ENCODE measurements around the gene REPS2. TPM values are rescaled to one million over a fixed set of nuclear protein-coding genes. Genes with fewer than 3 reads are reported as not detected.

REPS2 gene
- total and polyA plus RNA-seq, 12 donors, result 0.78 to 15.5 (median 6.3) TPM

- Histone ChIP-seq H3K36me3 (no peaks in the 10 kb centered on the region), H3K9me3 (no peaks in the 10 kb centered on the region), H3K4me1 (no peaks in the 10 kb centered on the region), H3K4me3 (no peak overlapping the region), H3K27me3 (peaks cover 0 to 86% (median 0%) of the 10 kb centered on the region in 7 donors), H3K27ac (no peak overlapping the region)
- TF ChIP-seq, protein P1, sequence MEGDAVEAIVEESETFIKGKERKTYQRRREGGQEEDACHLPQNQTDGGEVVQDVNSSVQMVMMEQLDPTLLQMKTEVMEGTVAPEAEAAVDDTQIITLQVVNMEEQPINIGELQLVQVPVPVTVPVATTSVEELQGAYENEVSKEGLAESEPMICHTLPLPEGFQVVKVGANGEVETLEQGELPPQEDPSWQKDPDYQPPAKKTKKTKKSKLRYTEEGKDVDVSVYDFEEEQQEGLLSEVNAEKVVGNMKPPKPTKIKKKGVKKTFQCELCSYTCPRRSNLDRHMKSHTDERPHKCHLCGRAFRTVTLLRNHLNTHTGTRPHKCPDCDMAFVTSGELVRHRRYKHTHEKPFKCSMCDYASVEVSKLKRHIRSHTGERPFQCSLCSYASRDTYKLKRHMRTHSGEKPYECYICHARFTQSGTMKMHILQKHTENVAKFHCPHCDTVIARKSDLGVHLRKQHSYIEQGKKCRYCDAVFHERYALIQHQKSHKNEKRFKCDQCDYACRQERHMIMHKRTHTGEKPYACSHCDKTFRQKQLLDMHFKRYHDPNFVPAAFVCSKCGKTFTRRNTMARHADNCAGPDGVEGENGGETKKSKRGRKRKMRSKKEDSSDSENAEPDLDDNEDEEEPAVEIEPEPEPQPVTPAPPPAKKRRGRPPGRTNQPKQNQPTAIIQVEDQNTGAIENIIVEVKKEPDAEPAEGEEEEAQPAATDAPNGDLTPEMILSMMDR (IDR thresholded peaks at IDR 0.05), result no peak
- DNase-seq, result no peak
- intact Hi-C loops (cut with DNase I), result no loop called here
- no peak for ATAC-seq
- WGBS, 2 donors, result 41 to 42% methylated on average over 3 of the region's 3 CpGs
Observed at GRCh38 chrX:16931371-16931770, 15.1 kb upstream of the REPS2 start.

GRCh38 chrX:16931855-16932575 is 14.4 kb upstream of the REPS2 start:
- Histone ChIP-seq H3K36me3 (no peaks in the 10 kb centered on the region), H3K27me3 (peaks cover 0 to 86% (median 0%) of the 10 kb centered on the region in 7 donors), H3K27ac (no peak overlapping the region), H3K9me3 (no peaks in the 10 kb centered on the region), H3K4me1 (no peaks in the 10 kb centered on the region), H3K4me3 (no peak overlapping the region)
- TF ChIP-seq, protein P1 (IDR thresholded peaks at IDR 0.05), result no peak
- DNase-seq (no peak), ATAC-seq (no peak)
- WGBS, 2 donors, result 72 to 73% methylated on average over 3 of the region's 3 CpGs
- intact Hi-C loops (cut with DNase I), result no loop called here

DNA sequence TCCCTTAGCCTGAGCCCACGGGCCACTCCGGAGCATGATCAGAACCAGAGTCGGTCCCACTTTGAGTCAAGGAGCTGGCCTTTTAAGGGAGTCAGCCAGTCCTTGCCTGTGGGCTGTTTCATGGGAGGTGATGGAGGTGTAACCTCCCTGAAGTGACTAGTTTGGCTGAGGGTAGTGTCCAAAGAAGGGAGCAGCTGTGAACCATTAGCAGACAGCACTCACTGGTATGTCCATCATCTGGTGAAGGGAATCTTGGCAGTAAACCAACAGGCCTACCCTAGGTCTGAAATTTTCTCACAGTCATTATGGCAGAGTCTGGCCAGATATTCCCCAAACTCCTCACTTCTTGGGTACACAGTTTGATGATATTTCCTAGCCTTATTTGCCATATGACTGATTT is 12.3 kb upstream of the REPS2 start:
- Histone ChIP-seq H3K4me3 (no peak overlapping the region), H3K9me3 (peaks cover 0 to 11% (median 0%) of the 10 kb centered on the region in 11 donors), H3K27me3 (peaks cover 0 to 70% (median 0%) of the 10 kb centered on the region in 7 donors), H3K36me3 (no peaks in the 10 kb centered on the region), H3K4me1 (no peaks in the 10 kb centered on the region), H3K27ac (no peak overlapping the region)
- 74 to 80% methylated on average over 2 to 3 of the region's 3 CpGs for WGBS, 2 donors
- ATAC-seq (no peak), DNase-seq (no peak)
- TF ChIP-seq, protein P1 (IDR thresholded peaks at IDR 0.05), result no peak
- intact Hi-C loops (cut with DNase I), result no loop called here

DNA sequence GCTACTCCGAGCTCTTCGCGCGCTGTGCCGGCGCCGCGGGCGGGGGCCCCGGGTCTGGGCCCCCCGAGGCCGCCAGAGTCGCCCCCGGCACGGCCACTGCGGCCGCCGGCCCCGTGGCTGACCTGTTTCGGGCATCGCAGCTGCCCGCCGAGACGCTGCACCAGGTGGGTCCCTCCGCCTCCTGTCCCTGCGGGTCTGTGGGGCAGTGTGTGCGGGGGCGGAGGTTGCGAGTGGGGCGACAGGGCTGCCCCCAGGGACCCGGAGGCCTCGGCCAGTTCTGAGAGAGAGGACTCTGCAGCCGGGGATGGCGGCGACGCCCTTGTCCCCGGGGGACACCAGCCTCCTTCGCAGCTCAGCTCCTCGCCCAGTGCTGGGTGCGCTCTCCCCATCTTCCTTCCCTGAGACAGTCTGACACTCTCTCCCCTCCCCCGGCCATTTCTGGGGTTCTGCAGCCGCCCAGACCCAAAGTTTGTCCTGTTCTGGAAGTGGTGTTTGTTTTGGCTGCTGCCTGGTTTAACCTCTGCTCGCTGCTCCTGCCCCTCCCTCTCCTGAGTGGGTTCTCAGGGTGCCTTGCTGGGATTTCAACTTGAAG is 609 bp downstream of the REPS2 start:
- WGBS, 2 donors, result 0% methylated on average over 8 to 40 of the region's 43 CpGs
- H3K4me3 ChIP-seq, result peak overlapping the region in 9 of 10 donors; percentile 53 to 67 (median 57)
- no peaks in the 10 kb centered on the region for H3K36me3 ChIP-seq
- intact Hi-C loops (cut with DNase I), result loop anchor here in 2 of 10 donors (10.0 kb wide), 1 partner anchor 52 kb away; no protein-coding TSS in a partner anchor
- peaks cover 0 to 11% (median 0%) of the 10 kb centered on the region in 11 donors for H3K9me3 ChIP-seq
- TF ChIP-seq, protein P1 (IDR thresholded peaks at IDR 0.05), result no peak
- peaks cover 0 to 74% (median 0%) of the 10 kb centered on the region in 7 donors for H3K27me3 ChIP-seq
- H3K27ac ChIP-seq, result peak overlapping the region in 2 of 10 donors; percentile 22 to 31
- ATAC-seq (peak in 6 of 8 donors; percentile 34 to 57 (median 44)), DNase-seq (peak in 1 of 2 donors; percentile 15)
- peaks cover 0 to 10% (median 0%) of the 10 kb centered on the region in 9 donors for H3K4me1 ChIP-seq
